Measurements from ENCODE around the gene CDCA5. TPM values are rescaled to one million over a fixed set of nuclear protein-coding genes. Genes with fewer than 3 reads are reported as not detected.

The CDCA5 gene
- total RNA-seq, 2 experiments from 2014 or later, result 108 TPM

- ChIA-PET POLR2A (interaction anchor here (0.6 to 5.0 kb wide), 12 partner anchors 10 to 343 kb away, joined by 3 to 47 read pairs (median 6); partner anchors contain the start of genes ARL2, CAPN1, SYVN1 and TM7SF2), CTCF (interaction anchor here (0.6 to 2.3 kb wide), 12 partner anchors 9 to 505 kb away, joined by 3 to 20 read pairs (median 3); partner anchors contain the start of genes ARL2, POLA2, SAC3D1 and TM7SF2)
Observed at GRCh38 chr11:65121865-65122696, 38.2 kb upstream of the CDCA5 start, which contains the start of the genes FAU and MRPL49. Gene FAU (minus strand): TSS chr11:65122134. CDS start chr11:65121813, 321 bp downstream. Gene MRPL49 (plus strand): TSS chr11:65122321. CDS start chr11:65122347, 26 bp downstream.

DNA sequence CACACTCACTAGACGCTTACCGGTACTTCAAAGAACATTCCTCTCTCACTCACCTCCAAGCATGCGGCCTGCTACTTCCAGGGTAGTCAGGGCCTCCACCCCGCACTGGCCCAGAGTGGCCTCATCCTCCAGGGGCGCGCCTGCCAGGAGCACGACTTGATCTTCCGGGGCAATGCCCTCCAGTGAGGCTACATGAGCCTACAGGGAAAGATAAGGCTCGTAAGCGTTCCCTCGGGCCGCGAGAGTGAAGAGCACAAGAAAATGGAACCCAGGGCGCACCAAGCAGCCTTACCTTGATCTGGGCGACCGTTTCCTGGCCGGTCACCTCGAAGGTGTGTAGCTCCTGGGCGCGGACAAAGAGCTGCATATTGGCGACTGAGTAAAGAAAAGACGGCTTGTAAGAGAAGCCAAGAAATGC, 37.6 kb upstream of the CDCA5 start:
- ChIA-PET POLR2A (interaction anchor here (0.8 to 5.0 kb wide), 10 partner anchors 10 to 342 kb away, joined by 3 to 47 read pairs (median 6); partner anchors contain the start of genes ARL2, CAPN1, SYVN1 and TM7SF2), CTCF (interaction anchor here (0.6 to 2.3 kb wide), 10 partner anchors 8 to 141 kb away, joined by 3 to 20 read pairs (median 3); partner anchors contain the start of genes ARL2, POLA2, SAC3D1 and TM7SF2)

GRCh38 chr11:65120831-65121230, 37.0 kb upstream of the CDCA5 start:
- ChIA-PET POLR2A (interaction anchor here (1.9 to 5.0 kb wide), 3 partner anchors 9 to 107 kb away, joined by 6 to 47 read pairs (median 15); partner anchors contain the start of genes ARL2, SYVN1 and TM7SF2), CTCF (interaction anchor here (1.1 to 2.3 kb wide), 3 partner anchors 8 to 11 kb away, joined by 3 to 20 read pairs (median 11); partner anchors contain the start of gene TM7SF2)

DNA sequence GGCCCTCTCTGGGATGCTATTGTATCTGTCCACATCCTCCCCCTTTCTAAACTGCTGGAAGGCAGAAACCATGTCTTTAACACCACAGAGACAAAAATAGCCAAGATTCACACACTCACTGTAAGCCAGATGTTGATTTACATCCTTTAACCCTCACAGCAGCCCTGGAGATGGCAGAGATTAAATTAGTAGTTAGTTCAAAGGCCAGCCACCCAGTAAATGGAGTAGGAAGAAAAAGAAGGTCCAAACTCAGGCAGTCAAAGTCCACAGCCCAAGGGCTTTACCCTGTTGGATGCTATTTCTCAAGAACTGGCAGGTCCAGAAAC, 35.8 kb upstream of the CDCA5 start:
- ChIA-PET CTCF (interaction anchor here (1.1 to 1.2 kb wide), 2 partner anchors 8 to 9 kb away, joined by 3 read pairs; partner anchors contain the start of gene TM7SF2), POLR2A (interaction anchor here (0.7 to 3.0 kb wide), 2 partner anchors 8 to 10 kb away, joined by 3 to 15 read pairs; partner anchors contain the start of gene TM7SF2)

DNA sequence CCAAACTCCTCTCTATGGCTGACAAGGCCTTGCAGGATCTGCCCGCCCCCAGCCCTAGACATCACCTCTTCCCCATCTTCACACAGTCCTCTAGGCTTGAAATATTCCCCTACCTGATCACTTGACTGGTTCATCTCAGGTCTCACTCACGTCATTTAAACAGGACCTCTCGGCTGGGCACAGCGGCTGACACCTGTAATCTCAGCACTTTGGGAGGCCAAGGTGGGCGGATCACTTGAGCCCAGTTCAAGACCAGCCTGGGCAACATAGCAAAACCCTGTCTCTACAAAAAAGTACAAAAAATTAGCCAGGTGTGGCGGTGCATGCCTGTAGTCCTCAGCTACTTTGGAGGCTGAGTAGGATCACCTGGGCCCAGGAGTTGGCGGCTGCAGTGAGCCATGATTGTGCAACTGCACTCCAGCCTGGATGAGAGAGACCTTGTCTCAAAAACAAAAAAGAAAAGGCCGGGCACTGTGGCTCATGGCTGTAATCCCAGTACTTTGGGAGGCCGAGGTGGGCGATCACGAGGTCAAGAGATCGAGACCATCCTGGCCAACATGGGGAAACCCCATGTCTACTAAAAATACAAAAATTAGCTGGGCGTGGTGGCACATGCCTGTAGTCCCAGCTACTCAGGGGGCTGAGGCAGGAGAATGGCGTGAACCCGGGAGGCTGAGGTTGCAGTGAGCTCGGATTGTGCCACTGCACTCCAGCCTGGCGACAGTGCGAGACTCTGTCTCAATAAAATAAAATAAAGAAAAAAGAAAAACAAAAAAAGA, 35.2 kb upstream of the CDCA5 start:
- ChIA-PET POLR2A (interaction anchor here (0.6 to 2.9 kb wide), 4 partner anchors 11 to 193 kb away, joined by 3 to 14 read pairs (median 3); partner anchors contain the start of gene VPS51), CTCF (interaction anchor here (1.0 to 2.0 kb wide), 6 partner anchors 8 to 81 kb away, joined by 3 to 5 read pairs (median 3); partner anchors contain the start of genes CAPN1 and TM7SF2)

DNA sequence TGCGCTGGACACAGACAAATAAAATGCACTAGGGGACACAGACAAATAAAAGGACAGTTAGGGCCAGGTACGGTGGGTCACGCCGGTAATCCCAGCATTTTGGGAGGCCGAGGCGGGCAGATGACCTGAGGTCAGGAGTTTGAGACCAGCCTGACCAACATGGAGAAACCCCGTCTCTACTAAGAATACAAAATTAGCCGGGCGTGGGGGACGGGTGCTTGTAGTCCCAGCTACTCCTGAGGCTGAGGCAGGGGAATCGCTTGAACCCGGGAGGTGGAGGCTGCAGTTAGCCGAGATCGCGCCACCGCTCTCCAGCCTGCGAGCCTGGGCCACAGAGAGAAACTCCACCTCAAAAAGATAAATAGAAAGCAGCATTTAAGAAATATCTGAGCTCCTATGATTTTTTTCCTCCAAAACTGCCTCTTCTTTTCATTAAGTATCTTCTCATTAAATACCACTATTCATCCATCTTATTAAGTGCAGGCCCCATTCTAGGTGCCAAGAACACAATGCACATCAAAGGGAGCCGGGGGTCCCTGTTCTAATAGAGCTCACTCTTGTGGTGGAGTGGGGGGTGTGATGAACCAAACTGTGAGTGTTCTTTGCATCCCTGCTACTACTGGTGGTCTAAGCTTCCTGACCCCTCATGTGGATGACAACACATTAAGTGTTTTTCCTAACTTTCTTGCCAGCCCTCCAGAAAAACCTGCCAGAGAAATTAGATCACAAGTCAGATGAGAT, 34.4 kb upstream of the CDCA5 start:
- CTCF ChIA-PET, result interaction anchor here (0.6 to 2.0 kb wide), 10 partner anchors 9 to 212 kb away, joined by 3 to 5 read pairs (median 4); partner anchors contain the start of gene CAPN1
- POLR2A ChIA-PET, result interaction anchor here (0.6 to 2.9 kb wide), 6 partner anchors 16 to 258 kb away, joined by 3 to 15 read pairs (median 5); partner anchors contain the start of genes ARL2, SYVN1 and VPS51

GRCh38 chr11:65117206-65118096, 33.6 kb upstream of the CDCA5 start, which contains the start of gene ZNHIT2:
Gene ZNHIT2 (minus strand): TSS chr11:65117701. CDS start chr11:65117653, 48 bp downstream.
- CTCF ChIA-PET, result interaction anchor here (0.7 to 2.0 kb wide), 14 partner anchors 10 to 234 kb away, joined by 3 to 7 read pairs (median 4); partner anchors contain the start of gene CAPN1
- POLR2A ChIA-PET, result interaction anchor here (0.6 to 2.9 kb wide), 9 partner anchors 11 to 258 kb away, joined by 3 to 15 read pairs (median 3); partner anchors contain the start of genes ARL2, SNX15, SYVN1 and VPS51

GRCh38 chr11:65116370-65117205, 32.7 kb upstream of the CDCA5 start:
- POLR2A ChIA-PET, result interaction anchor here (0.9 to 2.9 kb wide), 6 partner anchors 12 to 257 kb away, joined by 3 to 15 read pairs (median 4); partner anchors contain the start of genes SNX15, SYVN1 and VPS51
- CTCF ChIA-PET, result interaction anchor here (0.6 to 2.0 kb wide), 8 partner anchors 9 to 234 kb away, joined by 3 to 7 read pairs (median 4); partner anchors contain the start of gene CAPN1

- CTCF ChIA-PET, result interaction anchor here (0.6 kb wide), 1 partner anchor 24 kb away, joined by 4 read pairs; no protein-coding TSS in a partner anchor
- POLR2A ChIA-PET, result interaction anchor here (1.5 kb wide), 1 partner anchor 13 kb away, joined by 6 read pairs; no protein-coding TSS in a partner anchor
Observed at GRCh38 chr11:65115361-65116082, 31.7 kb upstream of the CDCA5 start.

GRCh38 chr11:65114538-65115171, 30.8 kb upstream of the CDCA5 start:
- ChIA-PET CTCF (interaction anchor here (0.6 to 7.4 kb wide), 3 partner anchors 15 to 1570 kb away, joined by 3 to 109 read pairs (median 4); partner anchors contain the start of genes SYVN1 and VPS51), POLR2A (interaction anchor here (0.6 kb wide), 1 partner anchor 481 kb away, joined by 3 read pairs; no protein-coding TSS in a partner anchor)

- CTCF ChIA-PET, result interaction anchor here (1.2 to 7.4 kb wide), 5 partner anchors 8 to 187 kb away, joined by 3 to 109 read pairs (median 4); partner anchors contain the start of genes CAPN1, FAU, MRPL49 and SYVN1
- POLR2A ChIA-PET, result interaction anchor here (0.6 to 3.9 kb wide), 3 partner anchors 7 to 482 kb away, joined by 3 to 15 read pairs (median 3); partner anchors contain the start of genes FAU and MRPL49
Observed at GRCh38 chr11:65113839-65114238, 30.0 kb upstream of the CDCA5 start.

DNA sequence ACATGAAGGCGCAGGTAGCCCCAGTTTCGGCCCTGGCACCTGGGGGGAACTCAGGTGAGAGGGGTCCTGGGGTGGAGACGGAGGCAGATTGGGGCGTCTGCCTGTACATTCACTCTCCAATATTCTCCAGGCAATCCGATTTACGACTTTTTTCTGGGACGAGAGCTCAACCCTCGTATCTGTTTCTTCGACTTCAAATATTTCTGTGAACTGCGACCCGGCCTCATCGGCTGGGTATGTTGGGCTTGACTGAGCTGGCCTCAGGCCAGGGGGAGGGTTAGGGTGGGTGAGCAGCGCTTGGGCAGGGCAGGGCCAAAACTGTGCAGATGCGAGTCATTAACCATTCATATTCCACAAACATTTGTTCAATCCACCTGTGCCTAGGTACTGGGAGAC, 29.5 kb upstream of the CDCA5 start:
- POLR2A ChIA-PET, result interaction anchor here (0.7 to 3.9 kb wide), 4 partner anchors 8 to 79 kb away, joined by 3 to 17 read pairs (median 9); partner anchors contain the start of genes FAU, MRPL49 and VPS51
- CTCF ChIA-PET, result interaction anchor here (1.0 to 7.4 kb wide), 10 partner anchors 8 to 260 kb away, joined by 3 to 109 read pairs (median 4); partner anchors contain the start of genes CAPN1, FAU, MRPL49 and SAC3D1

DNA sequence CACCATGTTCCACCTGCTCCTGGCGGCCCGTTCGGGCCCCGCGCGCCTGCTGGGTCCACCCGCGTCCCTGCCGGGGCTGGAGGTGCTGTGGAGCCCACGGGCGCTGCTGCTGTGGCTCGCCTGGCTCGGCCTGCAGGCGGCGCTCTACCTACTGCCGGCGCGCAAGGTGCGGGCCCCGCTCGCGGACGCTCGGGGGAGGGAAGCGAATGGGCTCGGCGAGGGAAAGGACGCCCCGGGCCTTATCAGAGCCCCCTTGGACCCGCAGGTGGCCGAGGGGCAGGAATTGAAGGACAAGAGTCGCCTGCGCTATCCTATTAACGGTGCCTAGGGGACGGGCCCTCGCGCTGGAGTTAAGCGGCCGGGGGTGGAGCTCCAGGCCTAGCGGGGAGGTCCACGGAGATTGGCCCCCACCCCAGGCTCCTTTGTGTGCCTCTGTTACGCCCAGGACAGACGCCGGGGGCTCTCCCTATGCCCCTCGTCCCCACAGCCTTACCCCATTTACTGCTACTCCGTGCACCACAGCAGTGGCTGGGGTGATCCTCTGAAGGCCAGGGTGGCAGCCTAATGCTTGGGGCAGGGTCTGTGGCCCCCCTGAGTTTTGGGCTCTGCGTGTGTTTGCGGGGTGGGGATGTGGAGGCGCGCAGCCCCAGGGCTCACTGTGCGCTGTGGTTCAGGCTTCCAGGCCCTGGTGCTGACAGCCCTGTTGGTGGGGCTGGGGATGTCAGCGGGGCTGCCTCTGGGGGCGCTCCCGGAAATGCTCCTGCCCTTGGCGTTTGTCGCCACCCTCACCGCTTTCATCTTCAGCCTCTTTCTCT, 28.9 kb upstream of the CDCA5 start:
- CTCF ChIA-PET, result interaction anchor here (0.8 to 7.4 kb wide), 16 partner anchors 9 to 264 kb away, joined by 3 to 109 read pairs (median 3); partner anchors contain the start of genes ARL2, CAPN1, FAU and MRPL49
- POLR2A ChIA-PET, result interaction anchor here (0.8 to 3.9 kb wide), 3 partner anchors 9 to 16 kb away, joined by 3 to 17 read pairs (median 15); partner anchors contain the start of genes FAU, MRPL49 and VPS51

Measured in activated CD8-positive, alpha-beta memory T cell treated with anti-CD3 and anti-CD28 coated beads for 36 hours (primary cell).